ENCODE measurements around the gene EGFL7.

EGFL7 gene

GRCh38 chr9:136678624-136679023 lies 15.9 kb downstream of the EGFL7 start:
- in situ Hi-C loops (cut with MboI; ENCODE audit: low sequenced_read_pairs, unreplicated experiment) = no loop called here
- TF ChIP-seq CTCF (IDR thresholded peaks at IDR 0.05; ENCODE audit: borderline replicate concordance, control extremely low read depth, extremely low read depth, insufficient read depth, missing control alignments) = no peak
- DNase-seq (ENCODE audit: low spot score) = no peak

GRCh38 chr9:136679431-136679941 lies 16.8 kb downstream of the EGFL7 start:
- in situ Hi-C loops (cut with MboI; ENCODE audit: low sequenced_read_pairs, unreplicated experiment) = no loop called here
- TF ChIP-seq CTCF (IDR thresholded peaks at IDR 0.05; ENCODE audit: borderline replicate concordance, control extremely low read depth, extremely low read depth, insufficient read depth, missing control alignments) = no peak
- no peak for DNase-seq (ENCODE audit: low spot score)

DNA sequence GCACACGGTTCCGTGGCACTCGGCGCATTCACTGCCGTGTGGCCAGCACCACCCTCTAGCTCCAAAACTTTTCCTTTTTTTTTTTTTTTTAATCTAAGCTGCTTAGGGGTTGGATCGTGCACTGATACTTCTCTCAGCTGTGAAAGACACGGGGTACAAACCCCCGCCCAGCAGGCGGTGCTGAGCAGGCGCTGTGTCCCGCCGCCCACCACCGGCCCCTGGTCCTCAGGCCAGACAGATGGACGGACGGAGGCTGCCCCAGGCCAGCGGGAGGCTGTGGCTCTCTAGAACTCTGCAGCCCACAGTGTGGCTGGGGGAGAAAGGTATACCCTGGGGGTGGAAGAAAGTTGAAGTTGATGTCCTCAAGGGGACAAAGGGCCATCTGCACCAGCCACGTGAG lies 18.3 kb downstream of the EGFL7 start:
- in situ Hi-C loops (cut with MboI; ENCODE audit: low sequenced_read_pairs, unreplicated experiment) = no loop called here
- TF ChIP-seq CTCF (IDR thresholded peaks at IDR 0.05; ENCODE audit: borderline replicate concordance, control extremely low read depth, extremely low read depth, insufficient read depth, missing control alignments) = no peak

GRCh38 chr9:136681945-136682699 lies 19.4 kb downstream of the EGFL7 start:
- no peak for TF ChIP-seq CTCF (IDR thresholded peaks at IDR 0.05; ENCODE audit: borderline replicate concordance, control extremely low read depth, extremely low read depth, insufficient read depth, missing control alignments)
- no peak for DNase-seq (ENCODE audit: low spot score)
- in situ Hi-C loops (cut with MboI; ENCODE audit: low sequenced_read_pairs, unreplicated experiment) = no loop called here

More for the DNA sequence above, 18.3 kb downstream of the EGFL7 start:
- no peak for DNase-seq (ENCODE audit: low spot score)

- TF ChIP-seq CTCF (IDR thresholded peaks at IDR 0.05; ENCODE audit: borderline replicate concordance, control extremely low read depth, extremely low read depth, insufficient read depth, missing control alignments) = no peak
- DNase-seq (ENCODE audit: low spot score) = no peak
- in situ Hi-C loops (cut with MboI; ENCODE audit: low sequenced_read_pairs, unreplicated experiment) = no loop called here
Observed at GRCh38 chr9:136682710-136683109, 20.0 kb downstream of the EGFL7 start.

- in situ Hi-C loops (cut with MboI; ENCODE audit: low sequenced_read_pairs, unreplicated experiment) = no loop called here
- no peak for TF ChIP-seq CTCF (IDR thresholded peaks at IDR 0.05; ENCODE audit: borderline replicate concordance, control extremely low read depth, extremely low read depth, insufficient read depth, missing control alignments)
- no peak for DNase-seq (ENCODE audit: low spot score)
Observed at GRCh38 chr9:136683173-136683745, 20.5 kb downstream of the EGFL7 start.
